ENCODE data around the gene PAPPA. TPM values are rescaled to one million over a fixed set of nuclear protein-coding genes. Genes with fewer than 3 reads are reported as not detected.

PAPPA gene
- total and polyA plus RNA-seq, 9 donors, result 0.61 to 5.5 (median 2.6) TPM

- H3K27ac ChIP-seq, result no peak overlapping the region
- 85 to 94% (median 87%) methylated on average over 3 of the region's 3 CpGs for WGBS, 3 donors
- TF ChIP-seq EP300 (IDR thresholded peaks at IDR 0.05) (no peak), POLR2A (IDR thresholded peaks at IDR 0.05) (no peak)
- TF ChIP-seq, protein P1, sequence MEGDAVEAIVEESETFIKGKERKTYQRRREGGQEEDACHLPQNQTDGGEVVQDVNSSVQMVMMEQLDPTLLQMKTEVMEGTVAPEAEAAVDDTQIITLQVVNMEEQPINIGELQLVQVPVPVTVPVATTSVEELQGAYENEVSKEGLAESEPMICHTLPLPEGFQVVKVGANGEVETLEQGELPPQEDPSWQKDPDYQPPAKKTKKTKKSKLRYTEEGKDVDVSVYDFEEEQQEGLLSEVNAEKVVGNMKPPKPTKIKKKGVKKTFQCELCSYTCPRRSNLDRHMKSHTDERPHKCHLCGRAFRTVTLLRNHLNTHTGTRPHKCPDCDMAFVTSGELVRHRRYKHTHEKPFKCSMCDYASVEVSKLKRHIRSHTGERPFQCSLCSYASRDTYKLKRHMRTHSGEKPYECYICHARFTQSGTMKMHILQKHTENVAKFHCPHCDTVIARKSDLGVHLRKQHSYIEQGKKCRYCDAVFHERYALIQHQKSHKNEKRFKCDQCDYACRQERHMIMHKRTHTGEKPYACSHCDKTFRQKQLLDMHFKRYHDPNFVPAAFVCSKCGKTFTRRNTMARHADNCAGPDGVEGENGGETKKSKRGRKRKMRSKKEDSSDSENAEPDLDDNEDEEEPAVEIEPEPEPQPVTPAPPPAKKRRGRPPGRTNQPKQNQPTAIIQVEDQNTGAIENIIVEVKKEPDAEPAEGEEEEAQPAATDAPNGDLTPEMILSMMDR (IDR thresholded peaks at IDR 0.05), result no peak
- H3K36me3 ChIP-seq, result no peaks in the 10 kb centered on the region
- no peaks in the 10 kb centered on the region for H3K4me1 ChIP-seq (ENCODE audit: insufficient read depth)
- intact Hi-C loops (cut with DNase I), result no loop called here
- no peak overlapping the region for H3K4me3 ChIP-seq
- no peaks in the 10 kb centered on the region for H3K9me3 ChIP-seq
- no peaks in the 10 kb centered on the region for H3K27me3 ChIP-seq
- no peak for DNase-seq
Observed at GRCh38 chr9:116395699-116396037, 242.1 kb downstream of the PAPPA start.

- Histone ChIP-seq H3K36me3 (no peaks in the 10 kb centered on the region), H3K27ac (no peak overlapping the region), H3K4me1 (ENCODE audit: insufficient read depth) (no peaks in the 10 kb centered on the region), H3K9me3 (no peaks in the 10 kb centered on the region), H3K27me3 (no peaks in the 10 kb centered on the region), H3K4me3 (no peak overlapping the region)
- TF ChIP-seq POLR2A (IDR thresholded peaks at IDR 0.05) (no peak), EP300 (IDR thresholded peaks at IDR 0.05) (no peak)
- TF ChIP-seq, protein P1 (IDR thresholded peaks at IDR 0.05), result no peak
- DNase-seq, result no peak
- intact Hi-C loops (cut with DNase I), result no loop called here
Observed at GRCh38 chr9:116403171-116403570, 249.6 kb downstream of the PAPPA start.

DNA sequence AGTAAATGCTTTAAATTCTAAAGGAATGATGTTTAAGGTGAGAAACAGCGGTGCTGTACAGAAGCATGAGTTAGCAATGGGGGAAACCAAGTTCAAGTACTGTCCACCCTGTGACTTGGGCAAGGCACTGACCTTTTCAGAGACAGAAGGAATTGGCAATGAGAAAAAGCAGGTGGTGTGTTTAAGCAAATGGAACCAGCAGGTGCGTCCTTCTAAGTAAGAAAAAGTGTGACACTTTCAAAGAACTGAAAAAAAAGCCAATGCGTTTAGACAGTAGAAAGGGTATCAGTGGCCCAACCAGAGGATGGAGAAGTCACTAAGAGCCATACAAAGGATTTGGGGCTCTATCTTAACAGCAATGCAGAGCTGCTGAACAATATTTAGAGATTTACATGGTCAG, 250.6 kb downstream of the PAPPA start:
- H3K27ac ChIP-seq, result no peak overlapping the region
- no peaks in the 10 kb centered on the region for H3K4me1 ChIP-seq (ENCODE audit: insufficient read depth)
- no peaks in the 10 kb centered on the region for H3K36me3 ChIP-seq
- no peak overlapping the region for H3K4me3 ChIP-seq
- no peaks in the 10 kb centered on the region for H3K9me3 ChIP-seq
- no peaks in the 10 kb centered on the region for H3K27me3 ChIP-seq
- WGBS, 3 donors, result 95 to 97% (median 97%) methylated on average over 3 of the region's 3 CpGs
- no peak for DNase-seq
- intact Hi-C loops (cut with DNase I), result no loop called here
- TF ChIP-seq EP300 (IDR thresholded peaks at IDR 0.05) (no peak), POLR2A (IDR thresholded peaks at IDR 0.05) (no peak)
- TF ChIP-seq, protein P1 (IDR thresholded peaks at IDR 0.05), result no peak

DNA sequence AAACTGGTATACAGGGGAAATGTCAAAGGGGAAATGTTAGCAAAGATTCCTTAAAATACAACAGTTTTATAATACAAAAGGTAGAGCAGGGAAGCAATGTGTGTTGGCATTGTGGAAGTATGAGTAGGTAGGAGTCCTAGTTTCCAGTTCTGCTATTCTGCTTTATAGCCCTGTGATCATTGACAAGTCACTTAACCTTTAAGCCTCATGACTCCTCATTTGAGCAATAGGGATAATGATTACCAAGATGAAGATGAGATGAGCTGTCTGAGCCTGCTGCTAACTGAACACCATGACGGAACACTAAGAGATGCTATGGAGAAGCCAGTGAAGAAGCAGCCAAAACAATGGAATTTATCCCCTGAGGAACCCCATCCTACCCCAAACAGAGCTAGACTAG, 251.7 kb downstream of the PAPPA start:
- DNase-seq, result no peak
- Histone ChIP-seq H3K36me3 (no peaks in the 10 kb centered on the region), H3K27ac (no peak overlapping the region), H3K9me3 (no peaks in the 10 kb centered on the region), H3K27me3 (no peaks in the 10 kb centered on the region), H3K4me3 (no peak overlapping the region), H3K4me1 (ENCODE audit: insufficient read depth) (no peaks in the 10 kb centered on the region)
- WGBS, 3 donors, result 92 to 100% (median 100%) methylated on average over 1 of the region's 1 CpG
- TF ChIP-seq, protein P1 (IDR thresholded peaks at IDR 0.05), result no peak
- TF ChIP-seq POLR2A (IDR thresholded peaks at IDR 0.05) (no peak), EP300 (IDR thresholded peaks at IDR 0.05) (no peak)
- intact Hi-C loops (cut with DNase I), result no loop called here

DNA sequence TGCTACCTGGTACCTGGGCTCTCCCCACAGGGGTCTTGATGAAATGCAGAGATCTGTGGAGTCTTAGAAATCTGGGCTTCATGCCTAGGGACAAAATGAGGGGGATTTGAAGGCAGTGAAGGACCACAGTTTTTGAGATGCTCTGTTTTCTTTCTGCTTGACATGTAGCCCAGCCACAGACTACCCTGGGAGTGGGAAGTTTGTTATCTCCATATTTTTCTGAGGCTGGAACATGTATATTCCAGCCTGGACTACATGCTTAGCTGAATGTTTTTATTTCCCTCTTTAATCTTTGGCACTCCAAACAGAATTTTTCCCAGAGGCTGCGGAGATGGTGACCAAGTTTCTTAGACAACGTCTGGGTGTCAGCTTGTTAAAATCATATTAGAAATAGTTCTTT, 252.9 kb downstream of the PAPPA start:
- WGBS, 3 donors, result 23 to 25% (median 23%) methylated on average over 2 of the region's 2 CpGs
- H3K27me3 ChIP-seq, result no peaks in the 10 kb centered on the region
- H3K36me3 ChIP-seq, result no peaks in the 10 kb centered on the region
- no peak overlapping the region for H3K4me3 ChIP-seq
- no peaks in the 10 kb centered on the region for H3K9me3 ChIP-seq
- no peak for DNase-seq
- H3K4me1 ChIP-seq (ENCODE audit: insufficient read depth), result no peaks in the 10 kb centered on the region
- TF ChIP-seq EP300 (IDR thresholded peaks at IDR 0.05), result no peak
- TF ChIP-seq, protein P1 (IDR thresholded peaks at IDR 0.05), result no peak
- no peak for TF ChIP-seq POLR2A (IDR thresholded peaks at IDR 0.05)
- intact Hi-C loops (cut with DNase I), result no loop called here
- no peak overlapping the region for H3K27ac ChIP-seq
